Fibroblast of skin of back (primary cell): ENCODE results near the gene GLT1D1.

Source experiments
- DNase-seq: peaks from one replicate; pipeline ENCODE4 v3.0.0-alpha.2; 2013

Gene GLT1D1

DNA sequence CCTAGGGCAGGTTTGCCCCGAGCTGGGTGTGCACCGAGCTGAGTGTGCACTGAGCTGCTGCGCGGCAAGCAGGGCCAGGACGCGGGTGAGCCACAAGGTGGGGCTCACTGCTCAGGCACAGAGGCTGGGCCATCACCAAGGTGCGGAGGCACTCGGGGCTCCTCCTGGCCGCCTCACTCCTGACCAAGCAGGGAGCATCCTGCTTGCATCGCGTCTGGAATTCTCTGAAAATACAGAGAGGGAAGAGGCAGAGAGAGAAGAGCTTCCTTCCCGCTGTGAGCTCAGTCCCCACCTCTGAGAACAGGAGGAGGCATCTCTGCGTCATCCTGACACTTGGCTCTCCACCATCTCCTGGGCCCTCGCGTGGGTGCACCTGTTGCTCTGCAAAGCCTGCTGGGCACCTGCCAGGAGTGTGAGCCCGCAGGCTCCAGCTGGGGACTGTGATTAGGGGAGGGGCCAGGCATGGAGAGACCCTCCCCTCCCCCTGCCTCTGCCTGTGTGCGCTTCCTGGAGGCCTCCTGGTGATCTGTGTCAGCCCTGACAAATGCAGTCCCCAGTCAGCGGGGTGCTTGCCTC, 116.3 kb downstream of the GLT1D1 start:
- peak; percentile 29 for DNase-seq

- DNase-seq = no peak
These were observed 116.8 kb downstream of the GLT1D1 start for GRCh38 chr12:128970110-128970509.

GRCh38 chr12:128970941-128971340, 117.7 kb downstream of the GLT1D1 start:
- no peak for DNase-seq

DNA sequence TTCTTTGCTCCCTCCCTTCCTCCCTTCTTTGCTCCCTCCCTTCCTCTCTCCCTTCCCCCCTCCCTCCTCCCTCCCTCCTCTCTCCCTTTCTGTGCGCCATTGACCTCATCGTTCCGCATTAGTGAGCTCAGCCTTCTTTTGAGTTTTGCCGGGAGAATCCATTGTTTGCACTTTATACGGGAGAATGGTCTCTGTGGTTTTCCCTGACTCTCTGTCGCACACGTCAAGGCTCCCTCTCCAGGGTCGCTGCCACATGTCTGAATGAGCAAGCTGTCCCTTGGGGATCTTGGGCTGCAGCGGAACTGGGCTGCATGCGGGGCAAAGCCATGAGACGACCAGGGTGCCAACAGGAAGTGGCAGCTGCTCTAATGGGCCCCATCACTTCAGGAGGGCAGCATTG, 118.5 kb downstream of the GLT1D1 start:
- DNase-seq = peak; percentile 17

DNA sequence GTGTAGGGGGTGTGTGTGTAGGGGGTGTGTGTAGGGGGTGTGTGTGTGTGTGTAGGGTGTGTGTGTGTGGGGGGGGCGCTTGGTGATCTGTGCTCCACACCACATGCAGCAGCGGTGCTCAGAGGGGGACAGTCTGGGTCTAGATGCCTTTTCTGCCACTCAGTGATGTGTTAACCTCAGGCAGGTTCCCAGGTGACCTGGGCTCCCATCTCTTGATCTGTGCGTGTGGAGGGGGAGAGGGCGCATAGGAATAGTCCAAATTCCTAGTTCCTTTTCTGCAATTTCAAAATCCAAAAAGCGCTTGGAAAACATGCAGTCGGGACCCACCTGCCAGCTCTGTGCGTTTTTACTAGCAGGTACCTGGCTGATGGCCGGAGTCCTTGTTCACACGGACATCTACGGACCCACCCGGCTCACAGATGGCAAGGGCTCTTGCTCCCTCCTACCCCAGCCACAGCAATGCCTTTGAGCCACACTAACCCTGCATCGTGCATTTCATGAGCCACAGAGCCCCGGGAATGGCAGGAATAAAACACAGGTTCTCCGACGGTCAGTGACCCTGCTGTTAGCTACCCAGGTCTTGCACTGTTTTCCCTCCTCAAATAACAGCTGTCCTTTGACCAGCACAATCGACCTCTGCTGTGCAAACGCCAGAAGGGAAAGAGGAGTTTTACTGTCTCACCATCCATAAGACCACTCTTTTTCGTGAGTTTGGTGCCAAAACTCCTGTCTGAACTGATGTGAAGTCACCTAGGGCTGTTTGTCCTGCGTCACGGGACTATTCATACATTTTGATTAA, 120.8 kb downstream of the GLT1D1 start:
- DNase-seq = no peak

- no peak for DNase-seq
These were observed 121.6 kb downstream of the GLT1D1 start for GRCh38 chr12:128974881-128975280.

- DNase-seq = peak; percentile 36
These were observed 123.0 kb downstream of the GLT1D1 start for GRCh38 chr12:128976120-128976738.

DNA sequence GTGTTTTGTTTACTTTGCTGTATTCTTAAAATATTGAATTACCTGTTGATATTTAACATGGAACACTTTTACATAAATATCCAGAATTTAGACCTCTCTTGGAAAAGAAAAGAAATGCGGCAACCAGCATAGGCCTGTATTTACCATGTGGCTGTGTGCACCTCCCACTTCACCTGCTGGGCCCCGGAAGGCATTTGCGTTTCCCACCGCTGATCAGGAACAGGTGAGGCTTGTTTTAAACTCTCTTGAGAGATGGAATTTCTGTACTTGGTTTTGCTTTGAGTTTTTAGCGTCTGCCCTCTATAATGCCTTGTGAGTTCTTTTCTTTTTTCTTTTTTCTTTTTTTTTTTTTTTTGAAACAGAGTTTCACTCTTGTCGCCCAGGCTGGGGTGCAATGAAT, 124.2 kb downstream of the GLT1D1 start:
- no peak for DNase-seq

GRCh38 chr12:128978067-128978466, 124.8 kb downstream of the GLT1D1 start:
- DNase-seq = no peak

- DNase-seq = no peak
These were observed 127.3 kb downstream of the GLT1D1 start for GRCh38 chr12:128980623-128981022.

DNA sequence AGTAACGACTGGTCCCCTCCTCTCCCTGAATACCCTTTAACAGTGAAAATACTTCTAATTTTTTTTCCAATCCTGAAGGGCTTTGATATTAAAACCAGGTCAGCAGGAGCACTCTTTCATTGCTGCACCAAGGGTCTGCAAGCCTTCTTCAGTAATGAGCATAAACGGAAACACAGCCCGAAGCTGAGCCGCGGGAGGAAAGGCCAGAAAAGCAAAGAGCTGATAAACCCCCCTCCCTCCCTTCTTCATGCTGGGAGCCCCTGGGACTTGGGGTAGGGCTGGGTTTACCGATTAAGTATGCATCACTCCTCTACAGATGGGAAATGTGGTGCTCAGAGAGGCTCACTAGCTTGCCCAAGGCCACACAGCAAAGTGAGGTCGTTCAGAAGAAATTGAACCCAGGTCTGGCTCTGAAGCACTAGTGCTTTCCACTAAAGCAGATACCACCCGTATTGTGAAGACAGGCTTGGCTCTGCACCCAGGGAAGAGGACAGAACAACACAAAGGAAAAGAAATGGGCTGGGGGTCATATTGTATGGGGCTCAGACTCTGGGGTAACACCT, 128.8 kb downstream of the GLT1D1 start:
- no peak for DNase-seq

DNA sequence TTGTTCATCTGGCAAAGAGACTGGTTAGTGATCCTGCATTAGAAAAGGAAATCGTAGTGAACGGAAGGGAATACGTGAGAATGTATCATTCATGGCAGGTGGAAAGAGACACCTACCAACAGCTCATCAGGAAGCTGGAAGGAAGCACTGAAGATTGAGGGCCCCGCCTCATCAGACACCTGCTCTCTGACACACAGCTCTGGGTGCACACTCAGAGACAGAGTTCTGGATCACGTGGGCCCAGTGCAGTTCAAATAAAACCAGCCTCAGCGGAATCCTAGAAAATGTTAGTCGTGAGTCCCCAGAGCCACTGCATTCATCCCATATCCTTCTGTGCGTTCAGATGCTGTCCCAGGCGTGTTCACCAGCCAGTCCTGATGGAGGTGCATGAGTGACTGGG, 129.7 kb downstream of the GLT1D1 start:
- DNase-seq = no peak

DNA sequence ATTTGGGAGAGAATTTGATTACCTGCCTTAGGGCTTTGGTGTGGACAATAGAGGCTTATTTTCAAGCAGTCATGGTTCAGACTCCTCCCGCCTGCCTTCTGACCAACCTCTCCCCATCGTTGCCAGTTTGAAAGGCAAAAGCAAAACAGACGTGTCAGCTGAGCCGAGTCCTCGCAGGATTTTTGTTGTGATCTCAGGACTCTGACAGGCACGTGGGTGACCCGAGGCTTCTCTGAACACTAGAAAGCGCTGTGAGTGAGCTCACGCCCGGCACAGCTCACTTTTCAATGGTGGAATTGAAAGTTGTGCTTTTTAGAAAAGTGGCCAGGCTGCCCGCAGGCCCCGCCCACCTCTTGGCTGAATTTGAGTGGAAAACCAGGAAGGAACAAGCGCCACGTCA, 130.1 kb downstream of the GLT1D1 start:
- DNase-seq = no peak

- no peak for DNase-seq
These were observed 133.7 kb downstream of the GLT1D1 start for GRCh38 chr12:128986957-128987356.

GRCh38 chr12:128989287-128989686, 136.0 kb downstream of the GLT1D1 start:
- DNase-seq = no peak

GRCh38 chr12:128991716-128992115, 138.4 kb downstream of the GLT1D1 start:
- no peak for DNase-seq

DNA sequence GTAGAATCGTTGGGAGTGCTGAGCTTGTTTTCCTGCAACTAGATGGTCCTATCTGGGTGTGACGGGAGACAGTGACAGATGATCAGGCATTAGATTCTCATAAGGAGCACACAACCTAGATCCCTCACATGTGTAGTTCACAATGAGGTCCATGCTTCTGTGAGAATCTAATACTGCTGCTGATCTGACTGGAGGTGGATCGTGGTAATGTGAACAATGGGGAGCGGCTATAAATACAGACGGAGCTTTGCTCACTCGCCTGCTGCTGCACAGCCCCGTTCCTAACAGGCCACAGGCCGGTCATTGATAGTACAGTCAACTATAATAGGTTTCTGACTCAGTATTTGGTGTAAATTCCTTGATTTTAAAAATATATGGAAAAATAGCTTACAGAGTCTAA, 138.8 kb downstream of the GLT1D1 start:
- DNase-seq = no peak

GRCh38 chr12:128992550-128992949, 139.3 kb downstream of the GLT1D1 start:
- DNase-seq = no peak

- no peak for DNase-seq
These were observed 141.6 kb downstream of the GLT1D1 start for GRCh38 chr12:128994856-128995255.

DNA sequence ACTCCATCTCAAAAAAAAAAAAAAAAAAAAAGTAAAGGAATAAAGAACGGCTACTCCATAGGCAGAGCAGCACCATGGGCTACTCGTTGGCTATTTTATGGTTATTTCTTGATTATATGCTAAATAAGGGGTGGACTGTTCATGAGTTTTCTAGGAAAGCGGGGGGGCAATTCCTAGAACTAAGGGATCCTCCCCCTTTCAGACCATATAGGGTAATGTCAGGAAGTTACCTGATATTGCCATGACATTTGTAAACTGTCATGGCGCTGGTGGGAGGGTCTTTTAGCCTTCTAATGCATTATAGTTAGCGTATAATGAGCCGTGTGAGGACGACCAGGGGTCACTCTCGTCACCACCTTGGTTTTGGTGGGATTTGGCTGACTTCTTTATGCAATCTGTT, 142.3 kb downstream of the GLT1D1 start:
- DNase-seq = no peak

GRCh38 chr12:129001826-129002225, 148.5 kb downstream of the GLT1D1 start:
- no peak for DNase-seq

DNA sequence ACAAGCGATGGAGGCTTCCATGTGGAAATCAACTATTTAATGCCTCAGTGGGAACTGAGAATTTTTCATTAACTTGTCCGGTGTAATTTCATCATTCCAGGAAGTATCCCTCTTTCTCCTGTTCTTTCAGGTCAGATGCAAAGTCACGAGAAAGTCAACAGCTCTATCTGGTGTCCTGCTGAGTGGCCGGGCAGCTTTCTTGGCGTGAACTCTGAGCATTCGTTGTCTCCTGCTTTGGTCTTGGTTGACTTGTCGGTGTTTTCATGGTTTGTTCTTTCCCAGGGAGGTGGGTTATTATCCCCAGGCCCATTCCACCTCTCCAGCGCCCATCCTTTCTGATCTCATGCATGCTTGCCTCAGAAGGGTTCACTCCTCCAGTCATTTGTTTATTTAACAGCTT, 149.1 kb downstream of the GLT1D1 start:
- no peak for DNase-seq

- no peak for DNase-seq
These were observed 152.1 kb downstream of the GLT1D1 start for GRCh38 chr12:129005416-129005815.

- DNase-seq = no peak
These were observed 152.6 kb downstream of the GLT1D1 start for GRCh38 chr12:129005829-129006228.
